Measurements from ENCODE around the gene HTR5A.
"Not testable (repeated sequence)": the region's sequence is repeated elsewhere in the genome, so short reads cannot be mapped to it uniquely, and the experiment has no call there.

Gene HTR5A

GRCh38 chr7:155069992-155070751 lies at the start of gene HTR5A:
Gene HTR5A (plus strand): TSS chr7:155070324. CDS start chr7:155070900, 576 bp downstream.
- DNase-seq = peak; percentile 36

- no peak for DNase-seq
Measured at GRCh38 chr7:155020996-155021395, 49.1 kb upstream of the HTR5A start.

GRCh38 chr7:155021699-155022145 lies 48.4 kb upstream of the HTR5A start:
- no peak for DNase-seq

GRCh38 chr7:155027879-155028278 lies 42.2 kb upstream of the HTR5A start:
- DNase-seq = no peak

- no peak for DNase-seq
Measured at GRCh38 chr7:155032978-155033377, 37.1 kb upstream of the HTR5A start.

- not testable (repeated sequence) for DNase-seq
Measured at GRCh38 chr7:155034495-155034894, 35.6 kb upstream of the HTR5A start.

- no peak for DNase-seq
Measured at GRCh38 chr7:155038335-155038734, 31.8 kb upstream of the HTR5A start.

- no peak for DNase-seq
Measured at GRCh38 chr7:155043756-155044155, 26.4 kb upstream of the HTR5A start.

- no peak for DNase-seq
Measured at GRCh38 chr7:155048006-155048405, 22.1 kb upstream of the HTR5A start.

- no peak for DNase-seq
Measured at GRCh38 chr7:155051355-155051754, 18.8 kb upstream of the HTR5A start.

GRCh38 chr7:155053002-155053401 lies 17.1 kb upstream of the HTR5A start:
- DNase-seq = no peak

- no peak for DNase-seq
Measured at GRCh38 chr7:155054761-155055160, 15.4 kb upstream of the HTR5A start.

- no peak for DNase-seq
Measured at GRCh38 chr7:155057076-155057475, 13.0 kb upstream of the HTR5A start.

GRCh38 chr7:155058896-155059295 lies 11.2 kb upstream of the HTR5A start:
- DNase-seq = no peak

- DNase-seq = no peak
Measured at GRCh38 chr7:155059703-155060102, 10.4 kb upstream of the HTR5A start.

GRCh38 chr7:155062411-155062810 lies 7.7 kb upstream of the HTR5A start:
- no peak for DNase-seq

GRCh38 chr7:155064186-155064585 lies 5.9 kb upstream of the HTR5A start:
- no peak for DNase-seq

GRCh38 chr7:155066417-155066950 lies 3.6 kb upstream of the HTR5A start:
- no peak for DNase-seq

GRCh38 chr7:155071121-155071651 lies 1.1 kb downstream of the HTR5A start:
- DNase-seq = no peak

- DNase-seq = no peak
Measured at GRCh38 chr7:155071916-155072571, 1.9 kb downstream of the HTR5A start.

- DNase-seq = no peak
Measured at GRCh38 chr7:155073922-155074321, 3.8 kb downstream of the HTR5A start.

GRCh38 chr7:155084021-155084420 lies 13.9 kb downstream of the HTR5A start:
- no peak for DNase-seq

GRCh38 chr7:155084969-155085368 lies 14.8 kb downstream of the HTR5A start:
- DNase-seq = no peak

GRCh38 chr7:155090684-155091083 lies 20.6 kb downstream of the HTR5A start:
- no peak for DNase-seq
